GM23338 (cell line): Measurements from ENCODE around the gene DNAJC11. TPM values are rescaled to one million over a fixed set of nuclear protein-coding genes. Genes with fewer than 3 reads are reported as not detected.

ENCODE experiments used
- ATAC-seq: fragments of 200-7000 bp; cut with Tn5 transposase; 3 replicates; pipeline ENCODE4 v1.9.1; 2020
- DNase-seq: peaks from one replicate; pipeline ENCODE4 v3.0.0-alpha.2; 2015; ENCODE audit warnings: low spot score
- H2AFZ ChIP-seq: fragments of 200-600 bp; sonication (generic); 2 replicates; pipeline ENCODE4 v1.8.0; 2016; ENCODE audit warnings: antibody characterized with exemption, mild to moderate bottlenecking, moderate library complexity
- H3F3A ChIP-seq: fragments of 200-600 bp; sonication (generic); replicated peaks from 2 replicates; pipeline ENCODE4 v1.8.0; 2017; ENCODE audit warnings: antibody characterized with exemption, mixed run types, low read depth
- H3K27ac ChIP-seq: fragments of 200-600 bp; sonication (generic); 2 replicates; pipeline ENCODE4 v1.6.1; 2016; ENCODE audit warnings: low read depth
- H3K27me3 ChIP-seq: fragments of 200-600 bp; sonication (generic); 2 replicates; pipeline ENCODE4 v1.8.0; 2016; ENCODE audit warnings: mild to moderate bottlenecking, mixed run types, moderate library complexity; ENCODE audit not compliant: insufficient read depth
- H3K36me3 ChIP-seq: fragments of 200-600 bp; sonication (generic); 2 replicates; pipeline ENCODE4 v1.8.0; 2016; ENCODE audit warnings: mild to moderate bottlenecking; ENCODE audit not compliant: insufficient read depth
- H3K4me1 ChIP-seq: fragments of 200-600 bp; sonication (generic); 2 replicates; pipeline ENCODE4 v1.8.0; 2016; ENCODE audit warnings: mild to moderate bottlenecking, moderate library complexity; ENCODE audit not compliant: insufficient read depth
- H3K4me2 ChIP-seq: fragments of 200-600 bp; sonication (generic); 2 replicates; pipeline ENCODE4 v1.7.1; 2017; ENCODE audit warnings: mixed run types
- H3K4me3 ChIP-seq: fragments of 200-600 bp; sonication (generic); 2 replicates; pipeline ENCODE4 v1.6.1; 2016; ENCODE audit warnings: mixed run types
- H3K79me2 ChIP-seq: fragments of 200-600 bp; sonication (generic); replicated peaks from 2 replicates; pipeline ENCODE4 v1.8.0; 2017; ENCODE audit warnings: mild to moderate bottlenecking; ENCODE audit not compliant: insufficient read depth
- H3K9me2 ChIP-seq: fragments of 200-600 bp; sonication (generic); 2 replicates; pipeline ENCODE4 v1.8.0; 2017; ENCODE audit not compliant: insufficient read depth
- H4K20me1 ChIP-seq: fragments of 200-600 bp; sonication (generic); replicated peaks from 2 replicates; pipeline ENCODE4 v1.8.0; 2017; ENCODE audit warnings: mild to moderate bottlenecking; ENCODE audit not compliant: insufficient read depth
- H3K27ac Mint-ChIP-seq: 2 replicates; pipeline ENCODE4 v1.8.0; 2020; ENCODE audit warnings: inconsistent platforms, mild to moderate bottlenecking, moderate library complexity, mixed read lengths
- H3K27me3 Mint-ChIP-seq: 3 replicates; pipeline ENCODE4 v1.8.0; 2022; ENCODE audit warnings: low read depth, mild to moderate bottlenecking, moderate library complexity, mixed read lengths, inconsistent platforms; ENCODE audit not compliant: insufficient read depth, poor library complexity
- H3K36me3 Mint-ChIP-seq: 3 replicates; pipeline ENCODE4 v1.8.0; 2021; ENCODE audit warnings: low read depth, mild to moderate bottlenecking, inconsistent platforms, moderate library complexity, mixed read lengths
- H3K4me1 Mint-ChIP-seq: 3 replicates; pipeline ENCODE4 v1.8.0; 2020; ENCODE audit warnings: mild to moderate bottlenecking, inconsistent platforms, mixed read lengths
- H3K4me3 Mint-ChIP-seq: 3 replicates; pipeline ENCODE4 v1.8.0; 2021; ENCODE audit warnings: moderate library complexity, mild to moderate bottlenecking, inconsistent platforms, mixed read lengths
- H3K9me3 Mint-ChIP-seq: 3 replicates; pipeline ENCODE4 v1.8.0; 2020; ENCODE audit warnings: moderate library complexity, mild to moderate bottlenecking, inconsistent platforms, mixed read lengths
- CREB1 ChIP-seq: fragments of 250-450 bp; sonication (Bioruptor Pico); IDR thresholded peaks from 2 replicates; pipeline ENCODE4 v1.5.0; 2020; ENCODE audit warnings: low read depth, mild to moderate bottlenecking, moderate library complexity
- JUNB ChIP-seq: IDR thresholded peaks from one replicate; pipeline ENCODE4 v1.6.1; 2016; ENCODE audit warnings: antibody characterized with exemption; ENCODE audit not compliant: unreplicated experiment
- NANOG ChIP-seq: IDR thresholded peaks from 2 replicates; pipeline ENCODE4 v1.6.1; 2016; ENCODE audit warnings: antibody characterized with exemption, borderline replicate concordance
- POLR2AphosphoS5 ChIP-seq: IDR thresholded peaks from 2 replicates; pipeline ENCODE4 v1.6.1; 2016; ENCODE audit warnings: antibody characterized with exemption, low read depth
- STAT1 ChIP-seq: IDR thresholded peaks from one replicate; pipeline ENCODE4 v1.6.1; 2016; ENCODE audit warnings: antibody characterized with exemption; ENCODE audit not compliant: unreplicated experiment
- ZNF114 ChIP-seq: fragments of 250-450 bp; sonication (Bioruptor Pico); IDR thresholded peaks from 2 replicates; pipeline ENCODE4 v1.5.0; 2020; ENCODE audit warnings: mild to moderate bottlenecking, moderate library complexity
- ZNF331 ChIP-seq: fragments of 250-450 bp; sonication (Bioruptor Pico); IDR thresholded peaks from 2 replicates; pipeline ENCODE4 v1.5.0; 2020; ENCODE audit warnings: low read depth, mild to moderate bottlenecking, moderate library complexity
- polyA plus RNA-seq: library from polyadenylated mRNA; unstranded; fragments of >200 nt; fragmentation: Nextera tagmentation; extraction: Ambion mirVana; gene quantifications from 2 replicates; pipeline ENCODE4 v1.2.1, GENCODE V29; 2016
- total RNA-seq: library from RNA; depleted of rRNA; stranded (reverse); fragments of >200 nt; shearing (Covaris generic); gene quantifications from 2 replicates; pipeline ENCODE4 v1.2.3, GENCODE V29; 2014
- TF ChIP-seq, protein P1 (sequence below): IDR thresholded peaks from 2 replicates; pipeline ENCODE4 v1.6.1; 2016; ENCODE audit warnings: antibody characterized with exemption
- TF ChIP-seq, protein P2 (sequence below): IDR thresholded peaks from one replicate; pipeline ENCODE4 v1.6.1; 2018; ENCODE audit warnings: antibody characterized with exemption; ENCODE audit not compliant: unreplicated experiment
- TF ChIP-seq, protein P3 (sequence below): fragments of 250-450 bp; sonication (Bioruptor Pico); IDR thresholded peaks from 2 replicates; pipeline ENCODE4 v1.5.0; 2020; ENCODE audit warnings: mild to moderate bottlenecking, moderate library complexity

DNAJC11 gene
- total and polyA plus RNA-seq, 2 experiments from 2014 or later, result 48.4 to 67.2 TPM

DNA sequence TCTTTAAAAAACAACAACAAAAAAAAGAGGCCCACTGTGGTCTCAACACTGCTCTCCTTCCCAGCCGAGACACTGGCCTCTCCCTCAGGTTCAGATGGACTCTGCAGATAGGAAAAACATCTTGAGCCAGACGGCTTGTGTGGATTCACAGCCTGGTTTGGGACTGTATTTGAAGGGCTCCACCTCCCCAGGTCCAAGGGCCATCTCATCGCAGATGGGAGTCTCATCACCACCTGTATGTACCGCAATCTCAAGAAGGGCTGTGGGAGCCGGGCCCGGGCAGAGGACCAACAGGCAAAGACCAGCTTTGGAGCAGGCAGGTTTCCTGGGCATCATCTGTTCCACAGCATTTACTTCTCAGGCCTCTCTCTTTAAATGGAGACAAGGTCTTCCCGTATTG lies 111.6 kb downstream of the DNAJC11 start:
- ATAC-seq (no peak), DNase-seq (no peak)
- no peak overlapping the region for H3K4me3 ChIP-seq
- H3K9me2 ChIP-seq, result no peaks in the 10 kb centered on the region
- no peaks in the 10 kb centered on the region for H3K9me3 Mint-ChIP-seq
- peaks cover 32% of the 10 kb centered on the region for H3K36me3 Mint-ChIP-seq
- TF ChIP-seq JUNB (no peak), POLR2AphosphoS5 (no peak)
- TF ChIP-seq, protein P1, sequence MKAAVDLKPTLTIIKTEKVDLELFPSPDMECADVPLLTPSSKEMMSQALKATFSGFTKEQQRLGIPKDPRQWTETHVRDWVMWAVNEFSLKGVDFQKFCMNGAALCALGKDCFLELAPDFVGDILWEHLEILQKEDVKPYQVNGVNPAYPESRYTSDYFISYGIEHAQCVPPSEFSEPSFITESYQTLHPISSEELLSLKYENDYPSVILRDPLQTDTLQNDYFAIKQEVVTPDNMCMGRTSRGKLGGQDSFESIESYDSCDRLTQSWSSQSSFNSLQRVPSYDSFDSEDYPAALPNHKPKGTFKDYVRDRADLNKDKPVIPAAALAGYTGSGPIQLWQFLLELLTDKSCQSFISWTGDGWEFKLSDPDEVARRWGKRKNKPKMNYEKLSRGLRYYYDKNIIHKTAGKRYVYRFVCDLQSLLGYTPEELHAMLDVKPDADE, result no peak
- no peaks in the 10 kb centered on the region for H3K79me2 ChIP-seq
- H3K4me1 Mint-ChIP-seq, result peaks cover under 1% of the 10 kb centered on the region; the same call in 1 of the 3 replicates
- no peak overlapping the region for H3K4me2 ChIP-seq
- no peaks in the 10 kb centered on the region for H3K4me1 ChIP-seq
- H3K36me3 ChIP-seq, result peaks cover 9% of the 10 kb centered on the region; the same call in 1 of the 2 replicates
- peak overlapping the region; percentile 69; the same call in 1 of the 2 replicates for H3K27ac ChIP-seq
- peaks cover 16% of the 10 kb centered on the region for H3K27me3 Mint-ChIP-seq
- H3K4me3 Mint-ChIP-seq, result no peak overlapping the region
- H3F3A ChIP-seq, result peaks cover 14% of the 10 kb centered on the region; the same call in 1 of the 2 replicates
- H3K27ac Mint-ChIP-seq, result no peak overlapping the region
- no peaks in the 10 kb centered on the region for H3K27me3 ChIP-seq
- H4K20me1 ChIP-seq, result peaks cover 25% of the 10 kb centered on the region; the same call in 1 of the 2 replicates
- no peak overlapping the region for H2AFZ ChIP-seq

DNA sequence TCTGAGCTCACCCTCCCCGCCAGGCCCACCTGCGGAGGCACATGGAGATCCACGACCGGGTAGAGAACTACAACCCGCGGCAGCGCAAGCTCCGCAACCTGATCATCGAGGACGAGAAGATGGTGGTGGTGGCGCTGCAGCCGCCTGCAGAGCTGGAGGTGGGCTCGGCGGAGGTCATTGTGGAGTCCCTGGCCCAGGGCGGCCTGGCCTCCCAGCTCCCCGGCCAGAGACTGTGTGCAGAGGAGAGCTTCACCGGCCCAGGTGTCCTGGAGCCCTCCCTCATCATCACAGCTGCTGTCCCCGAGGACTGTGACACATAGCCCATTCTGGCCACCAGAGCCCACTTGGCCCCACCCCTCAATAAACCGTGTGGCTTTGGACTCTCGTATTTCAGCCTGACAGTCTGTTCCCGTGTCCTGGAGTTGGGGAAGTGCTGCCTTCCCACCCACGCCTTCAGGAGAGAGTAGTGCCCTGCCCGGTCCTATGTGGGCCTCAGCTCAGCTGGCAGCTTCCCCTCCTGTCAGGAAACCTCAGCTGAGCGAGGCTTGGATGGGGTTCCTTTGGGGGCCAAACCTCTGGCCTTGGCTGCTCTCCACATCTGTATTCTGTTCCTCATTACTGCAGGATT lies 112.6 kb downstream of the DNAJC11 start:
- no peaks in the 10 kb centered on the region for H3K4me1 ChIP-seq
- 0 out of 2 replicates have a peak, but pooled peaks cover 2% of the 10 kb centered on the region for H3K79me2 ChIP-seq
- no peaks in the 10 kb centered on the region for H3K27me3 ChIP-seq
- no peak overlapping the region for H2AFZ ChIP-seq
- H3K4me3 ChIP-seq, result no peak overlapping the region
- no peaks in the 10 kb centered on the region for H3K36me3 ChIP-seq
- peaks cover 14% of the 10 kb centered on the region; the same call in 1 of the 2 replicates for H3F3A ChIP-seq
- H3K27ac ChIP-seq, result peak overlapping the region; percentile 69
- ATAC-seq (no peak), DNase-seq (no peak)
- no peaks in the 10 kb centered on the region for H3K9me3 Mint-ChIP-seq
- peaks cover 23% of the 10 kb centered on the region; the same call in 1 of the 2 replicates for H4K20me1 ChIP-seq
- peaks cover 24% of the 10 kb centered on the region for H3K36me3 Mint-ChIP-seq
- peaks cover 21% of the 10 kb centered on the region for H3K27me3 Mint-ChIP-seq
- H3K4me2 ChIP-seq, result no peak overlapping the region
- H3K9me2 ChIP-seq, result no peaks in the 10 kb centered on the region
- H3K27ac Mint-ChIP-seq, result no peak overlapping the region; the same call in 1 of the 2 replicates
- no peak overlapping the region for H3K4me3 Mint-ChIP-seq
- peaks cover 6% of the 10 kb centered on the region; the same call in 1 of the 3 replicates for H3K4me1 Mint-ChIP-seq
- TF ChIP-seq, protein P2, sequence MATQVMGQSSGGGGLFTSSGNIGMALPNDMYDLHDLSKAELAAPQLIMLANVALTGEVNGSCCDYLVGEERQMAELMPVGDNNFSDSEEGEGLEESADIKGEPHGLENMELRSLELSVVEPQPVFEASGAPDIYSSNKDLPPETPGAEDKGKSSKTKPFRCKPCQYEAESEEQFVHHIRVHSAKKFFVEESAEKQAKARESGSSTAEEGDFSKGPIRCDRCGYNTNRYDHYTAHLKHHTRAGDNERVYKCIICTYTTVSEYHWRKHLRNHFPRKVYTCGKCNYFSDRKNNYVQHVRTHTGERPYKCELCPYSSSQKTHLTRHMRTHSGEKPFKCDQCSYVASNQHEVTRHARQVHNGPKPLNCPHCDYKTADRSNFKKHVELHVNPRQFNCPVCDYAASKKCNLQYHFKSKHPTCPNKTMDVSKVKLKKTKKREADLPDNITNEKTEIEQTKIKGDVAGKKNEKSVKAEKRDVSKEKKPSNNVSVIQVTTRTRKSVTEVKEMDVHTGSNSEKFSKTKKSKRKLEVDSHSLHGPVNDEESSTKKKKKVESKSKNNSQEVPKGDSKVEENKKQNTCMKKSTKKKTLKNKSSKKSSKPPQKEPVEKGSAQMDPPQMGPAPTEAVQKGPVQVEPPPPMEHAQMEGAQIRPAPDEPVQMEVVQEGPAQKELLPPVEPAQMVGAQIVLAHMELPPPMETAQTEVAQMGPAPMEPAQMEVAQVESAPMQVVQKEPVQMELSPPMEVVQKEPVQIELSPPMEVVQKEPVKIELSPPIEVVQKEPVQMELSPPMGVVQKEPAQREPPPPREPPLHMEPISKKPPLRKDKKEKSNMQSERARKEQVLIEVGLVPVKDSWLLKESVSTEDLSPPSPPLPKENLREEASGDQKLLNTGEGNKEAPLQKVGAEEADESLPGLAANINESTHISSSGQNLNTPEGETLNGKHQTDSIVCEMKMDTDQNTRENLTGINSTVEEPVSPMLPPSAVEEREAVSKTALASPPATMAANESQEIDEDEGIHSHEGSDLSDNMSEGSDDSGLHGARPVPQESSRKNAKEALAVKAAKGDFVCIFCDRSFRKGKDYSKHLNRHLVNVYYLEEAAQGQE, result no peak
- TF ChIP-seq CREB1 (no peak), STAT1 (no peak), ZNF114 (no peak), ZNF331 (CRISPR knock-in tag) (no peak), POLR2AphosphoS5 (no peak), NANOG (no peak)
- TF ChIP-seq, protein P3, sequence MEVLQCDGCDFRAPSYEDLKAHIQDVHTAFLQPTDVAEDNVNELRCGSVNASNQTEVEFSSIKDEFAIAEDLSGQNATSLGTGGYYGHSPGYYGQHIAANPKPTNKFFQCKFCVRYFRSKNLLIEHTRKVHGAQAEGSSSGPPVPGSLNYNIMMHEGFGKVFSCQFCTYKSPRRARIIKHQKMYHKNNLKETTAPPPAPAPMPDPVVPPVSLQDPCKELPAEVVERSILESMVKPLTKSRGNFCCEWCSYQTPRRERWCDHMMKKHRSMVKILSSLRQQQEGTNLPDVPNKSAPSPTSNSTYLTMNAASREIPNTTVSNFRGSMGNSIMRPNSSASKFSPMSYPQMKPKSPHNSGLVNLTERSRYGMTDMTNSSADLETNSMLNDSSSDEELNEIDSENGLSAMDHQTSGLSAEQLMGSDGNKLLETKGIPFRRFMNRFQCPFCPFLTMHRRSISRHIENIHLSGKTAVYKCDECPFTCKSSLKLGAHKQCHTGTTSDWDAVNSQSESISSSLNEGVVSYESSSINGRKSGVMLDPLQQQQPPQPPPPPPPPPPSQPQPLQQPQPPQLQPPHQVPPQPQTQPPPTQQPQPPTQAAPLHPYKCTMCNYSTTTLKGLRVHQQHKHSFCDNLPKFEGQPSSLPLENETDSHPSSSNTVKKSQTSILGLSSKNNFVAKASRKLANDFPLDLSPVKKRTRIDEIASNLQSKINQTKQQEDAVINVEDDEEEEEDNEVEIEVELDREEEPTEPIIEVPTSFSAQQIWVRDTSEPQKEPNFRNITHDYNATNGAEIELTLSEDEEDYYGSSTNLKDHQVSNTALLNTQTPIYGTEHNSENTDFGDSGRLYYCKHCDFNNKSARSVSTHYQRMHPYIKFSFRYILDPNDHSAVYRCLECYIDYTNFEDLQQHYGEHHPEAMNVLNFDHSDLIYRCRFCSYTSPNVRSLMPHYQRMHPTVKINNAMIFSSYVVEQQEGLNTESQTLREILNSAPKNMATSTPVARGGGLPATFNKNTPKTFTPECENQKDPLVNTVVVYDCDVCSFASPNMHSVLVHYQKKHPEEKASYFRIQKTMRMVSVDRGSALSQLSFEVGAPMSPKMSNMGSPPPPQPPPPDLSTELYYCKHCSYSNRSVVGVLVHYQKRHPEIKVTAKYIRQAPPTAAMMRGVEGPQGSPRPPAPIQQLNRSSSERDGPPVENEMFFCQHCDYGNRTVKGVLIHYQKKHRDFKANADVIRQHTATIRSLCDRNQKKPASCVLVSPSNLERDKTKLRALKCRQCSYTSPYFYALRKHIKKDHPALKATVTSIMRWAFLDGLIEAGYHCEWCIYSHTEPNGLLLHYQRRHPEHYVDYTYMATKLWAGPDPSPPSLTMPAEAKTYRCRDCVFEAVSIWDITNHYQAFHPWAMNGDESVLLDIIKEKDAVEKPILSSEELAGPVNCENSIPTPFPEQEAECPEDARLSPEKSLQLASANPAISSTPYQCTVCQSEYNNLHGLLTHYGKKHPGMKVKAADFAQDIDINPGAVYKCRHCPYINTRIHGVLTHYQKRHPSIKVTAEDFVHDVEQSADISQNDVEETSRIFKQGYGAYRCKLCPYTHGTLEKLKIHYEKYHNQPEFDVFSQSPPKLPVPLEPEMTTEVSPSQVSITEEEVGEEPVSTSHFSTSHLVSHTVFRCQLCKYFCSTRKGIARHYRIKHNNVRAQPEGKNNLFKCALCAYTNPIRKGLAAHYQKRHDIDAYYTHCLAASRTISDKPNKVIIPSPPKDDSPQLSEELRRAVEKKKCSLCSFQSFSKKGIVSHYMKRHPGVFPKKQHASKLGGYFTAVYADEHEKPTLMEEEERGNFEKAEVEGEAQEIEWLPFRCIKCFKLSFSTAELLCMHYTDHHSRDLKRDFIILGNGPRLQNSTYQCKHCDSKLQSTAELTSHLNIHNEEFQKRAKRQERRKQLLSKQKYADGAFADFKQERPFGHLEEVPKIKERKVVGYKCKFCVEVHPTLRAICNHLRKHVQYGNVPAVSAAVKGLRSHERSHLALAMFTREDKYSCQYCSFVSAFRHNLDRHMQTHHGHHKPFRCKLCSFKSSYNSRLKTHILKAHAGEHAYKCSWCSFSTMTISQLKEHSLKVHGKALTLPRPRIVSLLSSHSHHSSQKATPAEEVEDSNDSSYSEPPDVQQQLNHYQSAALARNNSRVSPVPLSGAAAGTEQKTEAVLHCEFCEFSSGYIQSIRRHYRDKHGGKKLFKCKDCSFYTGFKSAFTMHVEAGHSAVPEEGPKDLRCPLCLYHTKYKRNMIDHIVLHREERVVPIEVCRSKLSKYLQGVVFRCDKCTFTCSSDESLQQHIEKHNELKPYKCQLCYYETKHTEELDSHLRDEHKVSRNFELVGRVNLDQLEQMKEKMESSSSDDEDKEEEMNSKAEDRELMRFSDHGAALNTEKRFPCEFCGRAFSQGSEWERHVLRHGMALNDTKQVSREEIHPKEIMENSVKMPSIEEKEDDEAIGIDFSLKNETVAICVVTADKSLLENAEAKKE, result no peak
